ENCODE results near the gene NOX3. TPM values are rescaled to one million over a fixed set of nuclear protein-coding genes. Genes with fewer than 3 reads are reported as not detected.

NOX3 gene
- total and polyA plus RNA-seq, 10 of the 15 experiments (the other 5 are each of a cell fraction or from before 2014, with no cell fraction given), result not detected

GRCh38 chr6:155443168-155443567 lies 12.5 kb downstream of the NOX3 start (continued):
- TF ChIP-seq NR2C1 (IDR thresholded peaks at IDR 0.05) (no peak), ATF7 (IDR thresholded peaks at IDR 0.05; ENCODE audit: low read depth) (no peak), ZNF274 (IDR thresholded peaks at IDR 0.05; ENCODE audit: insufficient read depth, insufficient read length) (no peak)

- no TSS peak for BruUV-seq (replicated peaks)
- FAIRE-seq, result no peak
- CTCF ChIA-PET, result interaction anchor here (1.3 to 1.5 kb wide), 2 partner anchors 9 to 40 kb away, joined by 3 to 4 read pairs; no protein-coding TSS in a partner anchor
These were observed 13.1 kb downstream of the NOX3 start for GRCh38 chr6:155442562-155442961.

More at GRCh38 chr6:155442562-155442961, 13.1 kb downstream of the NOX3 start:
- DNase-seq (ENCODE audit: low read depth, low spot score), result no peak
- intact Hi-C loops (cut with micrococcal nuclease; ENCODE audit: unreplicated experiment) (no loop called here), in situ Hi-C loops (cut with MboI) (no loop called here)
- RAD21 ChIA-PET (ENCODE audit: unreplicated experiment), result no interaction called here
- no peak overlapping the region for H3K4me3 ChIP-seq
- WGBS (ENCODE audit: insufficient coverage, insufficient replicate concordance, low lambda C conversion rate, missing lambda C conversion rate), result 46% methylated on average over 5 of the region's 5 CpGs
- H3K27me3 ChIP-seq (replicated peaks in 1 of 2; ENCODE audit: control insufficient read depth in 2 of 2, insufficient read depth in 2 of 2, low read length in 1 of 2), result no peaks in the 10 kb centered on the region
- H2AFZ ChIP-seq (ENCODE audit: control insufficient read depth, low read depth, low read length), result no peak overlapping the region
- no peaks in the 10 kb centered on the region for H3K79me2 ChIP-seq (ENCODE audit: control insufficient read depth, insufficient read depth, low read length)
- POLR2A ChIA-PET, result no interaction called here
- no peak overlapping the region for H3K4me2 ChIP-seq (ENCODE audit: control insufficient read depth, insufficient read depth)
- SMC1A ChIA-PET (ENCODE audit: uncharacterized antibody, unreplicated experiment), result interaction anchor here (1.9 kb wide), 1 partner anchor 9 kb away, joined by 7 read pairs; no protein-coding TSS in a partner anchor
- H3K4me1 ChIP-seq (ENCODE audit: control insufficient read depth, insufficient read depth, low read length), result peaks cover 8% of the 10 kb centered on the region
- H3K9me3 ChIP-seq (replicated peaks; ENCODE audit: control insufficient read depth, insufficient read depth, low read length), result no peaks in the 10 kb centered on the region
- H3K36me3 ChIP-seq (ENCODE audit: control insufficient read depth in 2 of 2, insufficient read depth in 2 of 2, low read length in 1 of 2), result no peaks in the 10 kb centered on the region
- no peak overlapping the region for H3K9ac ChIP-seq (ENCODE audit: control insufficient read depth, insufficient read depth, low read length)
- TF ChIP-seq E4F1 (IDR thresholded peaks at IDR 0.05; ENCODE audit: borderline replicate concordance, partially characterized antibody), result no peak
- no peak for TF ChIP-seq MXI1 (IDR thresholded peaks at IDR 0.05; ENCODE audit: low read depth, low read length)
- TF ChIP-seq NFYB (IDR thresholded peaks at IDR 0.05; ENCODE audit: insufficient read depth, low read depth, low read length), result no peak
- no peak for TF ChIP-seq ZNF592 (IDR thresholded peaks at IDR 0.05)
- no peak for TF ChIP-seq RBBP5 (conservative IDR thresholded peaks at IDR 0.05)
- no peak for TF ChIP-seq MTA2 (IDR thresholded peaks at IDR 0.05; ENCODE audit: low read depth)
- no peak for TF ChIP-seq NFXL1 (IDR thresholded peaks at IDR 0.05; ENCODE audit: borderline replicate concordance)
- no peak for TF ChIP-seq JUND (IDR thresholded peaks at IDR 0.05; ENCODE audit: low read depth, low read length)
- no peaks in the 10 kb centered on the region for H4K20me1 ChIP-seq (ENCODE audit: control insufficient read depth, insufficient read depth)
- H3K27ac ChIP-seq (ENCODE audit: control insufficient read depth, insufficient read depth), result no peak overlapping the region
- ATAC-seq, result no peak
